Psoas muscle (tissue), 8 donors: Measurements from ENCODE around the gene SLIT3. TPM values are rescaled to one million over a fixed set of nuclear protein-coding genes. Genes with fewer than 3 reads are reported as not detected.

Experiments used
- ATAC-seq, 4 donors: fragments of 200-7000 bp; cut with Tn5 transposase; one replicate each; pipeline ENCODE4 v1.9.1; 2020; ENCODE audit warnings: moderate library complexity in 3 of 4, mild to moderate bottlenecking in 2 of 4
- DNase-seq, 2 donors: peaks; one replicate each; pipeline ENCODE4 v3.0.0-alpha.2; 2020
- H3K27ac ChIP-seq: fragments of 200-600 bp; one replicate; pipeline ENCODE4 v1.8.0; 2022
- H3K27me3 ChIP-seq, 3 donors: fragments of 200-600 bp in 1 of 3; one replicate each; pipeline versions ENCODE4 v1.6.1 to v1.8.0; 2013 to 2022; ENCODE audit warnings: low read length in 2 of 3, mild to moderate bottlenecking in 2 of 3, moderate library complexity in 1 of 3; ENCODE audit not compliant: insufficient read depth in 3 of 3
- H3K36me3 ChIP-seq, 2 donors: fragments of 200-600 bp in 1 of 2; one replicate each; pipeline versions ENCODE4 v1.6.1 to v1.8.0; 2013 to 2022; ENCODE audit warnings: low read depth in 1 of 2, mild to moderate bottlenecking in 1 of 2, moderate library complexity in 1 of 2; ENCODE audit not compliant: insufficient read depth in 1 of 2
- H3K4me1 ChIP-seq: fragments of 200-600 bp; one replicate; pipeline ENCODE4 v1.8.0; 2022
- H3K4me3 ChIP-seq: fragments of 200-600 bp; one replicate; pipeline ENCODE4 v1.8.0; 2022; ENCODE audit warnings: mild to moderate bottlenecking
- H3K9me3 ChIP-seq: fragments of 200-600 bp; one replicate; pipeline ENCODE4 v1.8.0; 2022
- CTCF ChIP-seq: fragments of 200-600 bp; IDR thresholded peaks from one replicate; pipeline ENCODE4 v1.8.0; 2022; ENCODE audit warnings: antibody characterized with exemption
- WGBS, 3 donors: extraction: QIAGEN DNeasy Blood & Tissue Kit; methylation state at CpG; one replicate each; pipeline versions ENCODE4 v1.1.6 to v1.1.7; 2013; 5-methylcytosine and 5-hydroxymethylcytosine counted together
- intact Hi-C, 2 donors: fragments of 100-400 bp; cut with DNase I; formaldehyde crosslinking; loops; one replicate each; pipeline versions ENCODE4 v1.11.0 to v1.14.2; 2022
- polyA plus RNA-seq, 3 donors: library from polyadenylated mRNA; stranded (reverse); fragments of 200-250 nt; gene quantifications; one replicate each; pipeline ENCODE4 v1.2.3, GENCODE V29; 2013
- total RNA-seq, 4 donors: library from RNA; stranded (reverse); fragmentation: NEBNext Ultra II Directional in 2 of 4; extraction: Animal tissue kit (Norgen Biotek cat#: 25700) in 2 of 4; gene quantifications; one replicate each; pipeline versions ENCODE4 v1.2.1 to v1.2.4, GENCODE V29; 2021 to 2023
- donor health status: healthy with polysubstance abuse.
- donor health status: DM: no; HTN: no; CAD: no; lungs with moderate emphysema.
- donor health status: Bipolar disorder and iron deficiency.
- donor health status: healthy.
- donor health status: DM: yes; HTN: yes; CAD: no.
- donor health status: DM: no; HTN: no; CAD: no.
- donor health status: DM: no; HTN: no; CAD: no.
- donor health status: DM: yes; HTN: yes; CAD: no.

The SLIT3 gene
- total and polyA plus RNA-seq, 7 donors, result 0.81 to 5.9 (median 2.1) TPM

GRCh38 chr5:169243651-169244422 lies 57.1 kb downstream of the SLIT3 start:
- 78 to 86% (median 81%) methylated on average over 10 of the region's 10 CpGs for WGBS, 3 donors
- intact Hi-C loops, result no loop called here
- Histone ChIP-seq H3K36me3 (no peaks in the 10 kb centered on the region), H3K27me3 (no peaks in the 10 kb centered on the region), H3K9me3 (no peaks in the 10 kb centered on the region), H3K4me1 (no peaks in the 10 kb centered on the region), H3K27ac (no peak overlapping the region), H3K4me3 (no peak overlapping the region)
- no peak for TF ChIP-seq CTCF
- DNase-seq (no peak), ATAC-seq (no peak)

- Histone ChIP-seq H3K9me3 (no peaks in the 10 kb centered on the region), H3K4me3 (no peak overlapping the region), H3K4me1 (no peaks in the 10 kb centered on the region), H3K27ac (no peak overlapping the region), H3K27me3 (no peaks in the 10 kb centered on the region), H3K36me3 (no peaks in the 10 kb centered on the region)
- ATAC-seq (no peak), DNase-seq (no peak)
- intact Hi-C loops, result no loop called here
- 72 to 84% (median 80%) methylated on average over 2 of the region's 2 CpGs for WGBS, 3 donors
- TF ChIP-seq CTCF, result no peak
Observed at GRCh38 chr5:169242849-169243186, 58.1 kb downstream of the SLIT3 start.

GRCh38 chr5:169242175-169242848 lies 58.6 kb downstream of the SLIT3 start:
- no peaks in the 10 kb centered on the region for H3K36me3 ChIP-seq
- 45 to 48% (median 46%) methylated on average over 4 of the region's 4 CpGs for WGBS, 3 donors
- DNase-seq (no peak), ATAC-seq (no peak)
- no peaks in the 10 kb centered on the region for H3K4me1 ChIP-seq
- no peaks in the 10 kb centered on the region for H3K9me3 ChIP-seq
- no peak for TF ChIP-seq CTCF
- no peak overlapping the region for H3K4me3 ChIP-seq
- no peak overlapping the region for H3K27ac ChIP-seq
- intact Hi-C loops, result no loop called here
- H3K27me3 ChIP-seq, result no peaks in the 10 kb centered on the region

- intact Hi-C loops, result no loop called here
- H3K4me1 ChIP-seq, result no peaks in the 10 kb centered on the region
- no peaks in the 10 kb centered on the region for H3K27me3 ChIP-seq
- 73 to 79% (median 75%) methylated on average over 6 of the region's 6 CpGs for WGBS, 3 donors
- no peaks in the 10 kb centered on the region for H3K36me3 ChIP-seq
- DNase-seq (no peak), ATAC-seq (no peak)
- H3K9me3 ChIP-seq, result no peaks in the 10 kb centered on the region
- no peak for TF ChIP-seq CTCF
- H3K4me3 ChIP-seq, result no peak overlapping the region
- H3K27ac ChIP-seq, result no peak overlapping the region
Observed at GRCh38 chr5:169229342-169229892, 71.5 kb downstream of the SLIT3 start.
